HG03060 (cell line): Measurements from ENCODE around the gene PAQR6.

Experiments
- ATAC-seq: cut with Tn5 transposase; IDR thresholded peaks from one replicate; pipeline ENCODE4 v1.9.1; 2021; ENCODE audit warnings: low read depth, moderate number of reproducible peaks; ENCODE audit not compliant: unreplicated experiment

PAQR6 gene

GRCh38 chr1:156200044-156200443 lies 47.8 kb downstream of the PAQR6 start:
- ATAC-seq: no peak

- no peak for ATAC-seq
These were observed 49.0 kb downstream of the PAQR6 start for GRCh38 chr1:156198831-156199349.

- ATAC-seq: no peak
These were observed 51.4 kb downstream of the PAQR6 start for GRCh38 chr1:156196445-156196844.

GRCh38 chr1:156195853-156196252 lies 52.0 kb downstream of the PAQR6 start:
- ATAC-seq: no peak

GRCh38 chr1:156194300-156194652 lies 53.6 kb downstream of the PAQR6 start:
- ATAC-seq: no peak

GRCh38 chr1:156193488-156194299 lies 54.2 kb downstream of the PAQR6 start, which contains the start of gene SLC25A44:
SLC25A44 (plus strand) TSS chr1:156194104; CDS start chr1:156199848, 5,744 bp downstream.
- peak; percentile 96 for ATAC-seq
